GM12872 (cell line): ENCODE measurements around the gene ELOF1.

Experiments used
- CTCF ChIP-seq: IDR thresholded peaks from 3 replicates; pipeline ENCODE4 v1.5.1; 2011; ENCODE audit warnings: low read depth, mild to moderate bottlenecking, low read length, moderate library complexity; ENCODE audit not compliant: insufficient read depth

The ELOF1 gene

GRCh38 chr19:11547929-11548700, 10.9 kb downstream of the ELOF1 start:
- no peak for TF ChIP-seq CTCF

DNA sequence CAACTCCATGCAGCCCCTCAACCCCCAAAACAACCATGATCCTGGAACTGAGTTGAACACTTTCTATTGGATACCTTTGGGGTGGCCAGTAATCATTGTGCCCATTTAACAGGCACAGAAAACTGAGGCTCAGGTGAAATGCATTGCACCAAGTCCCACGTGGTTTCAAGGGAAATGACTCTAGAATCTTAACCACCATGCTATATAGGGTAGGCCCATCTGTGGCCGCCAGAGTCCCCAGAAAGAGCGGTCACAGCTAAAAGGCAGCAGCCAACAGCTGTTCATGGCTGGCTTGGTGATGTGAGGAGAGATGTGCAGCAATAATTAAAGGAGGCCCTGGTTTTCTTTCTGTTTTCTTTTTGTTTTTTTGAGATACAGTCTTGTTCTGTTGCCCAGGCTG, 17.8 kb downstream of the ELOF1 start:
- TF ChIP-seq CTCF: no peak

DNA sequence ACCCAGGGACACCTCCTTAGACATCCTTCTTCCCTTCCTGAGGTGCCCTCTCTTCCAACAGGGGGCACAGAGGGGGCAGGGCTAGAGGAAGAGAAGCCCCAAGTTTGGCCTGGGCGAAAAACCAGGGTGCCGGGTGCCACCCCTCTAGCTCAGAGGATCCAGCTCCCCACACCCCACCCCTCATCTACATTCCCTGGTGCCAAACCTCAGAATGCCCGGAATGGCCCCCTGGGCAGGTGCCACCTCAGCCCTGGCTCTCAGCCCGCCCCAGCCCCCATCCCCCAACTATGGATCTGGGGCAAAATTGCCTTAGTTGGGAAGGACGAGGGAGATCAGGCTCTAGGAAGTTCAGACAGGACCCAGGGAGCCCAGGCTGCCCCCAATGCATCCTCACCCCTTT, 18.4 kb downstream of the ELOF1 start:
- no peak for TF ChIP-seq CTCF

DNA sequence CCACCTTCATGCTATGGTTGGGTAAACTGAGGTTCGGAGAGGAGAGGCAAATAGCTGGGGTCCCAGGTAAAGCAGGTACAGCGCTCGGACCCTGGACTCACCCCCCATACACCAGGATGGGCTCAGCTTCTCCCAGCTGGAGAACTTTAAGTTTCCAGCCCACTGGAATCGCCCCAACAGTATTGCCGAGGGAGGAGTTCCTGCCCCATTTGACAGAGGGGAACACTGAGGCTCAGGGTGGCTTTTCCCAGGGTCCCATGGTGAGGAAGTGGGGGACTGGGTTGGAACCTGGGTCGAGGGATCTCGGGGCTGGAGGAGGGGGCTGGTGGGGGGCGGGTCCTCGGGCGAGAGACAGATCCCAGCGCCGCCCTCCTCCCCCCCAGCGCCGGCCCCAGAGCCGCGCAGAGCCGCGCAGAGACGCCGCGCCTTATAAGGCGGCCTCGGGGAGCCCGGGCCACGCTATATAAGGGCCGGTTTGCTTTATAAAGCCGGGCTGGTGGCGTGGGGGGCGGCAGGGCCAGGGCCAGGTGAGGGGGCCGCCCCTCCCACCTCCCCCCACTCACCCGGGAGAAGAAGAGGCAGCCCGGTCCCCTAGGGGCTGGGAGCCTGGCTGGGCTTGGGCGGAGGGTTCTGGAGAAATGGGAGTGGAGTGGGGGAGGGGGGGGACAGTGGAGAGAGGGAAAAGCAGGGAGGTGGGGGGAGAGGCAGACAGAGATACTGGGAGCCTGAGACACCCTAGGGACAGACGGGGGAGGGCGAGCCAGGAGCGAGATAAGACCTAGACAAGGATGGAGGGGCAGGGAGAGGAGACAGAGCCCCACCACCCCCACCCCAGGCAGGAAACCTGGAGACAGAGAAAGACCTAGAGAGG, 19.3 kb downstream of the ELOF1 start:
- no peak for TF ChIP-seq CTCF

- no peak for TF ChIP-seq CTCF
Observed at GRCh38 chr19:11538232-11539036, 20.6 kb downstream of the ELOF1 start, which contains the start of gene CNN1. CNN1 (plus strand) TSS chr19:11538851; CDS start chr19:11538928, 77 bp downstream.

DNA sequence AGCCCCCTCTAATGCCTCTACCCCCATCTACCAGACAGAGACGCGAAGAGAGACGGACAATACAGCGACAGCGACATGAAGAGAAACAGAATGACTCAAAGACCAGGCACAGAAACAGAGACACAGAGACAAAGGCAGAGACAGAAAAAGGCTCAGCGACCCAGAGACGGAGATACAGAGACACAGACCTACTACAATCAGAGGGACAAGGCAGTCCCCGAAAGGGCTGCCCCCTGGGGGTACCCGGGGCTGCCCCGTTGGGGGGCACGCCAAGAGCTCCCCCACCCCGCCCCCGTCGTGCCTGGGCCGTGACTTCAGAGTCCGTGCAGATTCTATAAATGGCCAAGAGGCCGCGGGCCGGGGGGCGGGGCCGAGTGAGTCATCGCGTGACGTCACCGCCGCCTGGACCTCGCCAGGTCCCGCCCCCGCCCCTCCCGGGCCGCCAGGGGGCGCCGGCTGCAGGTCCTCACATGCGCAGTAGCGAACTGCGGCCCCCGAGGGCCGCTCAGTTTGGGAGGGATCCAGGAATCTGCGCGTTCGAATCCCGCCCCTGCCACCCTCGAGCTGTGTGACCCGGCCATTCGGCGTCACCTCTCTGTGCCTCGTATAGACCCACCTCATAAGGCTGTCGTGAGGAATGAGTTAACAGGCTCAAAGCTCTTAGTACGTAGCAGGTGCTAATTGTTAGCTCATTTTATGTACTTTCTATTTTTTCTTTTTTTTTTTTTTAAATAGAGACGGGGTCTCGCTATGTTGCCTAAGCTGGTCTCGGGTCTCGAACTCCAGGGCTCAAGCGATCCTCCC, 23.0 kb downstream of the ELOF1 start:
- peak; percentile 84 for TF ChIP-seq CTCF
